HG02981 (cell line): ENCODE data around the gene RIPOR2.
"Not testable (repeated sequence)": the region's sequence is repeated elsewhere in the genome, so short reads cannot be mapped to it uniquely, and the experiment has no call there.

Experiments
- ATAC-seq: cut with Tn5 transposase; IDR thresholded peaks from one replicate; pipeline ENCODE4 v1.9.1; 2021; ENCODE audit warnings: mild to moderate bottlenecking, moderate library complexity; ENCODE audit not compliant: unreplicated experiment

The RIPOR2 gene

GRCh38 chr6:24775520-24776058, 160.2 kb downstream of the RIPOR2 start:
- ATAC-seq = no peak

GRCh38 chr6:24774696-24775519, 160.9 kb downstream of the RIPOR2 start, which contains the start of gene GMNN:
GMNN (plus strand) TSS chr6:24774937; CDS start chr6:24777247, 2,310 bp downstream.
- ATAC-seq = peak; percentile 89

GRCh38 chr6:24768361-24768760, 167.4 kb downstream of the RIPOR2 start:
- no peak for ATAC-seq

DNA sequence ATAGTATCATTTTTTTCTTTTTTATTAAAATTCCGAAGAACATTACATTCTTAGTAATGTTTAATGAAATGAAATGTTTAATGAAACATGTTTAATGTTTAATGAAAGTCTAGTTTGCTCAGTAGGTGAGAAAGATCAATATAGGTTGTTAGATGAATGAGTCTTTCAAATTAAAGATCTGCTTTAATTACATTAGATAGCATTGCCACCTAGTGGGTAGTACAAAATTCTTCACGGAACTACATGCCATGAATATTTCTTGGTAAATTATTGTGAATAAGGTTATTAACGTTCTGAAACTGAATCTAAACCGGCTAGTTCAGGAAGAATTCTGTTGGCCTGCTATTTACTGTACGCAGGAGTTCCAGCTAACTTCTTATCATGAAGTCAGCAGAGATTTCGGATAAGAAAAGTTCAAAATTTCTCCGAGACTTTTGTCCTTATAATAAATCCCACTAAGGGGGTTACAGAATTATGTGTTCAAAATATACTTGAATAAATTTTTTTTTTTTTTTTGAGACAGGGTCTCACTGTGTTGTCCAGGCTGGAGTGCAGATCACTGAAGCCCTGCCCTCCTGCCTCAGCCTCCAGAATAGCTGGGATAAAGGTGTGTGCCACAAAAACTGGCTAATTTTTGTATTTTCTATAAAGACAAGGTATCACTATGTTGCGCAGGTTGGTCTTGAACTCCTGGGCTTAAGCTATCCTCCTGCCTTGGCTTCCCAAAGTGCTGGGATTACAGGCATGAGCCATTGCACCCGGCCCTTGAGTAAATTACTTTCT, 168.9 kb downstream of the RIPOR2 start:
- no peak for ATAC-seq

DNA sequence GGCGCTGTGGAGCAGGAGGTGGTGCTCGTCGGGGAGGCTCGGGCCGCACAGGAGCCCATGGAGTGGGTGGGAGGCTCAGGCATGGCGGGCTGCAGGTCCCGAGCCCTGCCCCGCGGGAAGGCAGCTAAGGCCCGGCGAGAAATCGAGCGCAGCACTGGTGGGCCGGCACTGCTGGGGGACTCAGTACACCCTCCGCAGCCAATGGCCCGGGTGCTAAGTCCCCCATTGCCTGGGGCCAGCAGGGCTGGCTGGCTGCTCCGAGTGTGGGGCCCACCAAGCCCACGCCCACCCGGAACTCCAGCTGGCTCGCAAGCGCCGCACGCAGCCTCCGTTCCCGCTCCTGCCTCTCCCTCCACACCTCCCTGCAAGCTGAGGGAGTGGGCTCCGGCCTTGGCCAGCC, 169.8 kb downstream of the RIPOR2 start:
- not testable (repeated sequence) for ATAC-seq

DNA sequence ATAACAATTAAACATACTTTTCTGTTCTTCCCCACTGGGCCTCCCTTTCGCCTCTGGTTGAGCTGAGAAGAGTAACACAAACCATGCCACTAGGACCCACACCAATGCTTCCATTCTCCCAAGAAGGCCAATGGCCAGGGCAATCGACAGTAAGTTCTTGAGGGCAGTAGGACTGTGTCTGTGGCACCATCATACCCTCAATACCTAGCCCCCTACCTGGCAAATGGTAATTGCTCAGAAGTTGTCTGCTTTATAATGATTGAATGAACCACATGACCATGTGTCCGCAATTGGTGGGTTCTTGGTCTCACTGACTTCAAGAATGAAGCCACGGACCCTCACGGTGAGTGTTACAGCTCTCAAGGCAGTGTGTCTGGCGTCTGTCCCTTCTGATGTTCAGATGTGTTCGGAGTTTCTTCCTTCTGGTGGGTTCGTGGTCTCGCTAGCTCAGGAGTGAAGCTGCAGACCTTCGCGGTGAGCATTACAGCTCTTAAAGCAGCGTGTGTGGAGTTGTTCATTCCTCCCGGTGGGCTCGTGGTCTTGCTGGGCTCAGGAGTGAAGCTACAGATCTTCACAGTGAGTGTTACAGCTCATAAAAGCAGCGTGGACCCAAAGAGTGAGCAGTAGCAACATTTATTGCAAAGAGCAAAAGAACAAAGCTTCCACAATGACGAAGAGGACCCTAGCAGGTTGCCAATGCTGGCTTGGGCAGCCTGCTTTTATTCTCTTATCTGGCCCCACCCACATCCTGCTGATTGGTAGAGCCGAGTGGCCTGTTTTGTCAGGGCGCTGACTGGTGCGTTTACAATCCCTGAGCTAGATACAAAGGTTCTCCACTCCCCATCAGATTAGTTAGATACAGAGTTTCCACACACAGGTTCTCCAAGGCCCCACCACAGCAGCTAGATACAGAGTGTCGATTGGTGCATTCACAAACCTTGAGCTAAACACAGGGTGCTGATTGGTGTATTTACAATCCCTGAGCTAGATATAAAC, 170.6 kb downstream of the RIPOR2 start:
- not testable (repeated sequence) for ATAC-seq

DNA sequence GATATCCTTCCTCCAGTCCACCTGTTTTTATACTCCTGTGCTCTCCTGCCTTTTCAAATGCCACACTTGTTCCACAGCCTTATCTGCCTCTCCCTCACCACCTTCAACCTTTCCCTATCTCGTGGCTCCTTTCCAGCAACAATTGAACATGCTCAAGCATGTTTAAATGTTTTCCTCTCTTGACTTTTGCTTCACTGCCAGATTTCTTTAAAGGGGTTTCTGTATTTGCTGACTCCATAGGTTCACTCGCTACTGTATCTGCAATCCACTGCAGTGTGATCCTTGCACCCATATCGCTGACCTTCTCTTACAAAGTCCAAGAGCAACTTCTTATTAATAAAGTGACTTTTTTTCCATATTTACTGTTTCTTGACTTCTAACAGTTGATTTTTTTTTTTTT, 172.2 kb downstream of the RIPOR2 start:
- no peak for ATAC-seq

DNA sequence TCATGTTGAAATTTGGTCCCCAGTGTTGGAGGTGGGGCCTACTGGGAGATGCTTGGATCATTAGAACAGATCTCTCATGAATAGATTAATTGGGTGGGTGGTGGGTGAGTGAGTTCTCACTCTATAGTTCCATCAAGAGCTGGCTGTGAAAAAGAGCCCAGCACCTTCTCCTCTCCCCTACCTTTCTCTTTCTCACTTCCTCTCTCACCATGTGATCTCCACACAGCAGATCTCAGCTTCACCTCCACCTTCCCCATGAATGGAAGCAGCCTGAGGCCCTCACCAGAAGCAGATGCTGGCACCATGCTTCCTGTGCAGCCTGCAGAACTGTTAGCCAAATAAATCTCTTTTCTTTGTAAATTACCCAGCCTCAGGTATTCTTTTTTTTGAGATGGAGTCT, 173.9 kb downstream of the RIPOR2 start:
- ATAC-seq = no peak

- ATAC-seq = no peak
Observed at GRCh38 chr6:24761193-24761835, 174.4 kb downstream of the RIPOR2 start.

GRCh38 chr6:24760210-24760609, 175.6 kb downstream of the RIPOR2 start:
- ATAC-seq = no peak

DNA sequence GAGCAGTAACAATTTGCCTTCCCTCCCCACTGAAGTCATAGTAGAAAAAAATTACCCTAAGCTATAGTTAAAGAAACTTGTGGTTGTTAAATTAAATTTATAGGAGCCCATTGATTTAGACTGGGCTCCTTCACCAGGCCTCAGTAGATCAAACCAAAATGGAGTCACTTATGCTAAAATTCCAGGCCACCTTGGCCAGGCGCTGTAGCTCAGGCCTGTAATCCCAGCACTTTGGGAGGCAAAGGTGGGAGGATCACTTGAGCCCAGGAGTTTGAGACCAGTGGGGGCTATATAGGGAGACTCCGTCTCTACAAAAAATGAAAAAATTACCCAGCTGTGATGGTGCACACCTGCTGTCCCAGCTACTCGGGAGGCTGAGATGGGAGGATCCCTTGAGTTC, 176.0 kb downstream of the RIPOR2 start:
- ATAC-seq = no peak

- ATAC-seq = no peak
Observed at GRCh38 chr6:24757611-24758010, 178.1 kb downstream of the RIPOR2 start.

DNA sequence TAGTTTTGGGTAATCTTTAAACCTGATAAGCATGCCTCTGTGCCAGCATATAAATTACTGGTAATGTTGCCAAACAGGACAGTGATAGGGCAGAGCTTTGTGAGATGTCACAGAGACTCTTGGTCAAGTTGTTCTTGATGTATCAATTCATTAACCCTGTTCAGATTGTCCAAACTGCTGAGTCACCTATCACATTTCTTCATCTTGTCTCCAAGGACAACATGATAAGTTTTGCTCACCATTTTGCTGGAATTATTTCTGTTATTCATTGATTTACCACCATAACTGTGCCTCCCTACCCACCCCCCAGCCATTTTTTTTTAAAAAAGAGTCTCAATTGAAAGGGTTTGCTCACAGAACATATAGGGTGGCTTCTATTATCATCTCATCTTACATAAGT, 180.5 kb downstream of the RIPOR2 start:
- no peak for ATAC-seq

DNA sequence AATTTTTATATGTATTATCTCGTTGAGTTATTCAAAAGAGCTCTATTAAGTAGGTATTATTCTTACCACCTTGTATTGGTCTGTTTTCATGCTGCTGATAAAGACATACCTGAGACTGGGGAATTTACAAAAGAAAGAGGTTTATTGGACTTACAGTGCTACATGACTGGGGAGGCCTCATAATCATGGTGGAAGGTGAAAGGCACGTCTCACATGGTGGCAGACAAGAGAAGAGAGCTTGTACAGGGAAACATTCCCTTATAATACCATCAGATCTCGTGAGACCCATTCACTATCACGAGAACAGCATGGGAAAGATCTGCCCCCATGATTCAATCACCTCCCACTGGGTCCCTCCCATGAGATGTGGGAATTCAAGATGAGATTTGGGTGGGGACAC, 181.4 kb downstream of the RIPOR2 start:
- not testable (repeated sequence) for ATAC-seq
